H1 (cell line): ENCODE measurements around the gene RNF111. TPM values are rescaled to one million over a fixed set of nuclear protein-coding genes. Genes with fewer than 3 reads are reported as not detected.

Source experiments
- CTCF ChIA-PET: fragments of 300-600 bp; sonication (Branson Sonifier 250); formaldehyde crosslinking; loops from one replicate; lab custom pipeline; 2021; ENCODE audit not compliant: partially characterized antibody; lab: Charles Lee
- POLR2A ChIA-PET: fragments of 300-600 bp; sonication (Branson Sonifier 250); formaldehyde crosslinking; loops from one replicate; lab custom pipeline; 2021; ENCODE audit warnings: inconsistent platforms; ENCODE audit not compliant: partially characterized antibody; lab: Charles Lee
- DNase-seq, 2 experiments: peaks; one replicate each; pipeline versions ENCODE4 v3.0.0 to v3.0.0-alpha.2; 2010 to 2022; ENCODE audit warnings: low spot score in 2 of 2, low read depth in 1 of 2, mixed read lengths in 1 of 2
- FAIRE-seq: peaks from 2 replicates; lab custom pipeline; 2011; peaks lifted over from hg19 to GRCh38; lab: Jason Lieb, UNC
- H2AFZ ChIP-seq: 2 replicates; pipeline ENCODE4 v1.8.1; 2012; ENCODE audit warnings: low read length, inconsistent platforms
- H2AK5ac ChIP-seq: 2 replicates; pipeline ENCODE4 v1.6.1; 2013; ENCODE audit warnings: low read depth, low read length
- H2BK120ac ChIP-seq: replicated peaks from 2 replicates; pipeline ENCODE3; 2013; ENCODE audit warnings: low read depth, low read length, inconsistent platforms
- H2BK12ac ChIP-seq: 2 replicates; pipeline ENCODE4 v1.6.1; 2013; ENCODE audit warnings: low read depth, low read length
- H2BK15ac ChIP-seq: 2 replicates; pipeline ENCODE4 v1.6.1; 2013; ENCODE audit warnings: low read length
- H2BK20ac ChIP-seq: 2 replicates; pipeline ENCODE4 v1.6.1; 2013; ENCODE audit warnings: low read length
- H2BK5ac ChIP-seq: 2 replicates; pipeline ENCODE4 v1.6.1; 2013; ENCODE audit warnings: low read depth, low read length
- H3K14ac ChIP-seq: 2 replicates; pipeline ENCODE4 v1.6.1; 2013; ENCODE audit warnings: inconsistent platforms; ENCODE audit not compliant: insufficient read length
- H3K18ac ChIP-seq: 2 replicates; pipeline ENCODE4 v1.6.1; 2013; ENCODE audit warnings: low read length; ENCODE audit errors: extremely low read depth
- H3K23ac ChIP-seq: 2 replicates; pipeline ENCODE4 v1.6.1; 2013; ENCODE audit warnings: inconsistent platforms; ENCODE audit not compliant: insufficient read length
- H3K23me2 ChIP-seq: 2 replicates; pipeline ENCODE4 v1.6.1; 2013; ENCODE audit warnings: low read depth, low read length
- H3K27ac ChIP-seq: 2 replicates; pipeline ENCODE4 v1.6.1; 2011; ENCODE audit warnings: low read depth, low read length, inconsistent platforms
- H3K27me3 ChIP-seq, 4 experiments: replicated peaks in 1 of 4; 1 replicate in 1 of 4; 2 replicates in 3 of 4; pipeline versions ENCODE4 v1.6.1 to v1.8.1; 2011 to 2013; ENCODE audit warnings: low read length in 3 of 4, mild to moderate bottlenecking in 3 of 4, inconsistent platforms in 2 of 4, mixed read lengths in 2 of 4, moderate library complexity in 1 of 4; ENCODE audit not compliant: control insufficient read depth in 3 of 4, insufficient read depth in 3 of 4; ENCODE audit errors: extremely low read depth in 1 of 4
- H3K36me3 ChIP-seq, 4 experiments: 2 replicates each; pipeline versions ENCODE4 v1.6.1 to v1.8.1; 2011 to 2013; ENCODE audit warnings: mild to moderate bottlenecking in 4 of 4, low read length in 3 of 4, moderate library complexity in 2 of 4, control low read depth in 1 of 4, inconsistent platforms in 1 of 4; ENCODE audit not compliant: insufficient read depth in 4 of 4, control insufficient read depth in 2 of 4
- H3K4ac ChIP-seq: replicated peaks from 2 replicates; pipeline ENCODE3; 2013; ENCODE audit warnings: low read length, low read depth, mixed read lengths, inconsistent platforms; ENCODE audit not compliant: insufficient read length
- H3K4me1 ChIP-seq, 4 experiments: replicated peaks in 1 of 4; 1 replicate in 1 of 4; 2 replicates in 3 of 4; pipeline versions ENCODE4 v1.6.1 to v1.8.1; 2011 to 2013; ENCODE audit warnings: low read length in 3 of 4, inconsistent platforms in 2 of 4, mixed read lengths in 1 of 4; ENCODE audit not compliant: insufficient read depth in 4 of 4, control insufficient read depth in 3 of 4
- H3K4me2 ChIP-seq, 2 experiments: 2 replicates each; pipeline versions ENCODE4 v1.6.1 to v1.8.1; 2011 to 2013; ENCODE audit warnings: low read depth in 2 of 2, low read length in 2 of 2, control low read depth in 1 of 2, inconsistent platforms in 1 of 2, mild to moderate bottlenecking in 1 of 2; ENCODE audit not compliant: insufficient read depth in 1 of 2
- H3K4me3 ChIP-seq, 4 experiments: fragments of 200-600, 300-600 bp in 1 of 4; sonication (generic), shearing (Covaris generic), sonication (Bioruptor Twin) in 1 of 4; 2 replicates each; pipeline versions ENCODE4 v1.5.1 to v1.8.1; 2011 to 2016; ENCODE audit warnings: low read length in 4 of 4, low read depth in 3 of 4, control low read depth in 2 of 4, inconsistent platforms in 2 of 4, mild to moderate bottlenecking in 2 of 4, mixed read lengths in 1 of 4, moderate library complexity in 1 of 4; ENCODE audit not compliant: insufficient read depth in 2 of 4; ENCODE audit errors: extremely low read depth in 1 of 4
- H3K56ac ChIP-seq: replicated peaks from 2 replicates; pipeline ENCODE3; 2013; ENCODE audit warnings: low read depth, mild to moderate bottlenecking, mixed read lengths, low read length, inconsistent platforms; ENCODE audit not compliant: insufficient read length
- H3K79me1 ChIP-seq: 2 replicates; pipeline ENCODE4 v1.6.1; 2013; ENCODE audit warnings: low read depth, low read length, control low read depth
- H3K79me2 ChIP-seq, 2 experiments: 2 replicates each; pipeline versions ENCODE4 v1.6.1 to v1.8.1; 2012 to 2013; ENCODE audit warnings: low read length in 2 of 2, mild to moderate bottlenecking in 2 of 2, inconsistent platforms in 1 of 2; ENCODE audit not compliant: insufficient read depth in 2 of 2, control insufficient read depth in 1 of 2
- H3K9ac ChIP-seq, 4 experiments: replicated peaks in 1 of 4; 1 replicate in 1 of 4; 2 replicates in 3 of 4; pipeline versions ENCODE4 v1.6.1 to v1.8.1; 2011 to 2013; ENCODE audit warnings: low read depth in 3 of 4, low read length in 3 of 4, control low read depth in 2 of 4, mild to moderate bottlenecking in 2 of 4, moderate library complexity in 2 of 4, inconsistent platforms in 1 of 4; ENCODE audit errors: extremely low read depth in 1 of 4
- H3K9me3 ChIP-seq, 2 experiments: 2 replicates each; pipeline versions ENCODE4 v1.6.1 to v1.8.1; 2012 to 2013; ENCODE audit warnings: mild to moderate bottlenecking in 2 of 2, moderate library complexity in 2 of 2, control low read depth in 1 of 2, inconsistent platforms in 1 of 2, low read depth in 1 of 2, low read length in 1 of 2, mixed read lengths in 1 of 2; ENCODE audit not compliant: insufficient read depth in 2 of 2
- H4K20me1 ChIP-seq, 2 experiments: replicated peaks in 1 of 2; 2 replicates each; pipeline versions ENCODE3 to v1.8.1; 2011 to 2013; ENCODE audit warnings: inconsistent platforms in 2 of 2, low read length in 2 of 2, mild to moderate bottlenecking in 1 of 2; ENCODE audit not compliant: insufficient read depth in 2 of 2, control insufficient read depth in 1 of 2
- H4K5ac ChIP-seq: 2 replicates; pipeline ENCODE4 v1.6.1; 2013; ENCODE audit warnings: low read length, low read depth, mixed read lengths, inconsistent platforms; ENCODE audit not compliant: insufficient read length
- H4K8ac ChIP-seq: 2 replicates; pipeline ENCODE4 v1.8.0; 2013; ENCODE audit warnings: mild to moderate bottlenecking, moderate library complexity, low read length, inconsistent platforms; ENCODE audit not compliant: insufficient read depth; ENCODE audit errors: extremely low read depth
- H4K91ac ChIP-seq: replicated peaks from 2 replicates; pipeline ENCODE3; 2013; ENCODE audit warnings: low read length, mixed read lengths, inconsistent platforms; ENCODE audit not compliant: insufficient read length
- JUN ChIP-seq: IDR thresholded peaks from 2 replicates; pipeline ENCODE4 v1.6.1; 2011; ENCODE audit warnings: low read depth, mild to moderate bottlenecking, improper control_type of control experiment, low read length
- SP1 ChIP-seq: IDR thresholded peaks from 2 replicates; pipeline ENCODE4 v1.6.1; 2011; ENCODE audit warnings: low read depth, low read length
- whole genome bisulfite sequencing, 2 experiments: shearing (Covaris generic) in 1 of 2; methylation state at CpG; one replicate each; pipeline versions ENCODE4 v1.1.6 to v1.1.7; 2013 to 2015; ENCODE audit warnings: low lambda C conversion rate in 2 of 2, mixed read lengths in 2 of 2, inconsistent platforms in 1 of 2, low coverage in 1 of 2, missing lambda C conversion rate in 1 of 2; ENCODE audit not compliant: insufficient replicate concordance in 2 of 2, insufficient coverage in 1 of 2, insufficient read length in 1 of 2; ENCODE audit errors: extremely low coverage in 1 of 2, missing lambda C conversion rate in 1 of 2; 5-methylcytosine and 5-hydroxymethylcytosine counted together
- polyA plus RNA-seq, 7 experiments: library from polyadenylated mRNA; depleted of rRNA in 3 of 7; stranded (reverse) in 5 of 7; unstranded in 2 of 7; fragments of >200 nt in 5 of 7; fragments of 200-250 nt in 2 of 7; gene quantifications; 1 replicate in 5 of 7; 2 replicates in 1 of 7; 4 replicates in 1 of 7; pipeline versions ENCODE4 v1.2.1 to v1.2.3, GENCODE V29; 2011 to 2013; ENCODE audit warnings: missing spikeins in 2 of 7, mixed read lengths in 2 of 7
- total RNA-seq: library from RNA; stranded (reverse); fragmentation: NEBNext Ultra II Directional; extraction: Animal tissue kit (Norgen Biotek cat#: 25700); gene quantifications from 2 replicates; pipeline ENCODE4 v1.2.1, GENCODE V29; 2021

The RNF111 gene
- total and polyA plus RNA-seq, 2 of the 8 experiments (the other 6 are each of a cell fraction or from before 2014, with no cell fraction given), result 18.5 to 26.6 TPM

GRCh38 chr15:58999694-59000093 is 12.2 kb downstream of the RNF111 start:
- TF ChIP-seq JUN, result no peak
- TF ChIP-seq SP1, result no peak
- TF ChIP-seq, all 59 proteins: peak for 0
- 93% methylated on average over 2 of the region's 2 CpGs; no CpG with 5 or more reads in 1 of the 2 experiments for WGBS, 2 experiments
- no peak overlapping the region for H3K9ac ChIP-seq
- H2BK120ac ChIP-seq, result no peak overlapping the region
- H3K18ac ChIP-seq, result no peak overlapping the region
- no peak overlapping the region for H2AFZ ChIP-seq
- peaks cover 2% of the 10 kb centered on the region; the same call in 1 of the 2 replicates for H3K23me2 ChIP-seq
- no peak overlapping the region for H2BK12ac ChIP-seq
- no peak overlapping the region for H3K23ac ChIP-seq
- no peak overlapping the region for H3K27ac ChIP-seq
- H3K36me3 ChIP-seq, result peaks cover 0 to 4% (median under 1%) of the 10 kb centered on the region in 4 experiments; a peak in 2 of 8 replicates
- DNase-seq, result no peak
- H3K27me3 ChIP-seq, result no peaks in the 10 kb centered on the region
- no peak overlapping the region for H2BK15ac ChIP-seq
- no peaks in the 10 kb centered on the region for H3K79me1 ChIP-seq
- peaks cover 0 to 86% of the 10 kb centered on the region in 2 experiments; a peak in 2 of 4 replicates for H3K79me2 ChIP-seq
- H2BK5ac ChIP-seq, result no peak overlapping the region
- no peak overlapping the region for H3K56ac ChIP-seq
- no peak overlapping the region for H3K4ac ChIP-seq
- no peak for FAIRE-seq
- no peak overlapping the region for H3K4me3 ChIP-seq
- CTCF ChIA-PET, result interaction anchor here (1.0 kb wide), 1 partner anchor 54 kb away, joined by 5 read pairs; no protein-coding TSS in a partner anchor
- H4K20me1 ChIP-seq, result peaks cover 3 to 5% of the 10 kb centered on the region in 2 experiments
- H3K14ac ChIP-seq, result no peak overlapping the region
- no peaks in the 10 kb centered on the region; a peak in 1 of 7 replicates for H3K4me1 ChIP-seq
- POLR2A ChIA-PET, result interaction anchor here (1.6 kb wide), 1 partner anchor 11 kb away, joined by 6 read pairs; no protein-coding TSS in a partner anchor
- no peak overlapping the region for H3K4me2 ChIP-seq
- no peak overlapping the region for H2AK5ac ChIP-seq
- H4K91ac ChIP-seq, result no peak overlapping the region
- no peak overlapping the region for H2BK20ac ChIP-seq
- no peak overlapping the region for H4K5ac ChIP-seq
- no peak overlapping the region for H4K8ac ChIP-seq
- no peaks in the 10 kb centered on the region for H3K9me3 ChIP-seq
